ENCODE results near the gene ROBO3.

Gene ROBO3

GRCh38 chr11:124896821-124897391 lies 31.7 kb downstream of the ROBO3 start:
- no peaks in the 10 kb centered on the region for H4K20me1 ChIP-seq (ENCODE audit: low read depth, low read length)
- H2AFZ ChIP-seq (ENCODE audit: low read depth, low read length, severe bottlenecking): no peak overlapping the region
- H3K4me3 ChIP-seq (ENCODE audit: insufficient read depth, low read length, poor library complexity, severe bottlenecking): no peak overlapping the region
- no peak overlapping the region for H3K9ac ChIP-seq (ENCODE audit: low read length)
- H3K9me2 ChIP-seq (replicated peaks; ENCODE audit: insufficient read depth, low read length): no peaks in the 10 kb centered on the region
- H3F3A ChIP-seq (ENCODE audit: insufficient read depth): no peaks in the 10 kb centered on the region
- H3K27ac ChIP-seq (ENCODE audit: low read depth, low read length): no peak overlapping the region
- 0 out of 2 replicates have a peak, but pooled peaks cover 1% of the 10 kb centered on the region for H3K27me3 ChIP-seq (ENCODE audit: low read length)
- no peak overlapping the region for H3K4me2 ChIP-seq (ENCODE audit: low read depth, low read length, poor library complexity, severe bottlenecking)
- H3K9me3 ChIP-seq (ENCODE audit: insufficient read depth, low read length): no peaks in the 10 kb centered on the region
- no peaks in the 10 kb centered on the region for H3K36me3 ChIP-seq (ENCODE audit: low read length)
- H3K79me2 ChIP-seq (ENCODE audit: insufficient read depth, low read length): no peaks in the 10 kb centered on the region
- TF ChIP-seq EZH2phosphoT487 (conservative IDR thresholded peaks at IDR 0.05; ENCODE audit: low read length): no peak
- TF ChIP-seq CTCF (IDR thresholded peaks at IDR 0.05; ENCODE audit: insufficient read depth, low read length, poor library complexity, severe bottlenecking): no peak

- Histone ChIP-seq H4K20me1 (ENCODE audit: low read depth, low read length) (no peaks in the 10 kb centered on the region), H2AFZ (ENCODE audit: low read depth, low read length, severe bottlenecking) (no peak within 1 kb of the TSS), H3K36me3 (ENCODE audit: low read length) (no peaks in the 10 kb centered on the region), H3K9ac (ENCODE audit: low read length) (no peak within 1 kb of the TSS), H3K9me3 (ENCODE audit: insufficient read depth, low read length) (no peaks in the 10 kb centered on the region), H3K4me2 (ENCODE audit: low read depth, low read length, poor library complexity, severe bottlenecking) (no peak within 1 kb of the TSS), H3K27ac (ENCODE audit: low read depth, low read length) (no peak within 1 kb of the TSS), H3K79me2 (ENCODE audit: insufficient read depth, low read length) (no peaks in the 10 kb centered on the region), H3K27me3 (ENCODE audit: low read length) (0 out of 2 replicates have a peak, but pooled peaks cover 5% of the 10 kb centered on the region), H3F3A (ENCODE audit: insufficient read depth) (no peaks in the 10 kb centered on the region), H3K4me3 (ENCODE audit: insufficient read depth, low read length, poor library complexity, severe bottlenecking) (no peak within 1 kb of the TSS), H3K9me2 (replicated peaks; ENCODE audit: insufficient read depth, low read length) (no peaks in the 10 kb centered on the region)
- no peak for TF ChIP-seq EZH2phosphoT487 (conservative IDR thresholded peaks at IDR 0.05; ENCODE audit: low read length)
- TF ChIP-seq CTCF (IDR thresholded peaks at IDR 0.05; ENCODE audit: insufficient read depth, low read length, poor library complexity, severe bottlenecking): no peak
Measured at GRCh38 chr11:124897674-124898262, 32.5 kb downstream of the ROBO3 start, which contains the start of gene ROBO4. Gene ROBO4, minus strand, starts transcription at chr11:124897865. Its CDS starts 70 bp downstream, at chr11:124897795.

GRCh38 chr11:124898263-124898680 lies 33.0 kb downstream of the ROBO3 start:
- Histone ChIP-seq H3K4me2 (ENCODE audit: low read depth, low read length, poor library complexity, severe bottlenecking) (no peak overlapping the region), H3K9ac (ENCODE audit: low read length) (no peak overlapping the region), H3K9me3 (ENCODE audit: insufficient read depth, low read length) (no peaks in the 10 kb centered on the region), H4K20me1 (ENCODE audit: low read depth, low read length) (no peaks in the 10 kb centered on the region), H3K4me3 (ENCODE audit: insufficient read depth, low read length, poor library complexity, severe bottlenecking) (no peak overlapping the region), H3F3A (ENCODE audit: insufficient read depth) (no peaks in the 10 kb centered on the region), H3K27me3 (ENCODE audit: low read length) (0 out of 2 replicates have a peak, but pooled peaks cover 5% of the 10 kb centered on the region), H2AFZ (ENCODE audit: low read depth, low read length, severe bottlenecking) (no peak overlapping the region), H3K36me3 (ENCODE audit: low read length) (no peaks in the 10 kb centered on the region), H3K27ac (ENCODE audit: low read depth, low read length) (no peak overlapping the region), H3K79me2 (ENCODE audit: insufficient read depth, low read length) (no peaks in the 10 kb centered on the region), H3K9me2 (replicated peaks; ENCODE audit: insufficient read depth, low read length) (no peaks in the 10 kb centered on the region)
- no peak for TF ChIP-seq CTCF (IDR thresholded peaks at IDR 0.05; ENCODE audit: insufficient read depth, low read length, poor library complexity, severe bottlenecking)
